Caco-2 (cell line): ENCODE measurements around the gene ZNFX1. TPM values are rescaled to one million over a fixed set of nuclear protein-coding genes. Genes with fewer than 3 reads are reported as not detected.
"Not testable (repeated sequence)": the region's sequence is repeated elsewhere in the genome, so short reads cannot be mapped to it uniquely, and the experiment has no call there.

ENCODE experiments used
- BruUV-seq: library from RNA; stranded (reverse); fragments of 400-500 nt; replicated peaks from 2 replicates; lab custom pipeline; 2021; lab: Mats Ljungman, UMichigan
- CTCF ChIA-PET: fragments of 300-600 bp; sonication (Branson Sonifier 250); formaldehyde crosslinking; loops from one replicate; lab custom pipeline; 2022; ENCODE audit warnings: antibody characterized with exemption; lab: Charles Lee
- POLR2A ChIA-PET: fragments of 300-600 bp; sonication (Branson Sonifier 250); formaldehyde crosslinking; loops from one replicate; lab custom pipeline; 2022; ENCODE audit warnings: antibody characterized with exemption; lab: Charles Lee
- DNase-seq, 2 experiments: peaks; one replicate each; pipeline versions ENCODE4 v3.0.0 to v3.0.0-alpha.2; 2020 to 2022
- H3K27me3 ChIP-seq: replicated peaks from 2 replicates; pipeline ENCODE4 v1.6.0; 2011; ENCODE audit warnings: low read length; ENCODE audit not compliant: control insufficient read depth, insufficient read depth
- H3K36me3 ChIP-seq: 2 replicates; pipeline ENCODE4 v1.5.1; 2011; ENCODE audit warnings: low read length; ENCODE audit not compliant: control insufficient read depth, insufficient read depth
- H3K4me1 ChIP-seq: fragments of 250-450 bp; sonication (Bioruptor Pico); 2 replicates; pipeline ENCODE4 v1.5.1; 2020; ENCODE audit warnings: mild to moderate bottlenecking
- H3K4me3 ChIP-seq: 2 replicates; pipeline ENCODE4 v1.5.1; 2011; ENCODE audit warnings: low read depth, mild to moderate bottlenecking, control low read depth, low read length
- H3K9me3 ChIP-seq: fragments of 250-450 bp; sonication (Bioruptor Pico); 2 replicates; pipeline ENCODE4 v1.5.1; 2020; ENCODE audit warnings: mild to moderate bottlenecking, moderate library complexity
- H3K27ac Mint-ChIP-seq: one replicate; pipeline ENCODE4 v1.8.0; 2022; ENCODE audit warnings: mixed read lengths; ENCODE audit not compliant: unreplicated experiment
- H3K27me3 Mint-ChIP-seq: one replicate; pipeline ENCODE4 v1.8.0; 2022; ENCODE audit warnings: mixed read lengths; ENCODE audit not compliant: insufficient read depth, unreplicated experiment
- H3K36me3 Mint-ChIP-seq: one replicate; pipeline ENCODE4 v1.8.0; 2022; ENCODE audit warnings: mild to moderate bottlenecking, mixed read lengths; ENCODE audit not compliant: insufficient read depth, unreplicated experiment
- H3K4me1 Mint-ChIP-seq: one replicate; pipeline ENCODE4 v1.8.0; 2022; ENCODE audit warnings: low read depth, mixed read lengths; ENCODE audit not compliant: unreplicated experiment
- H3K4me3 Mint-ChIP-seq: one replicate; pipeline ENCODE4 v1.8.0; 2022; ENCODE audit warnings: mild to moderate bottlenecking, moderate library complexity, mixed read lengths; ENCODE audit not compliant: unreplicated experiment
- H3K9me3 Mint-ChIP-seq: one replicate; pipeline ENCODE4 v1.8.0; 2022; ENCODE audit warnings: mixed read lengths; ENCODE audit not compliant: unreplicated experiment
- intact Hi-C: fragments of 100-400 bp; cut with micrococcal nuclease; formaldehyde crosslinking; loops from one replicate; pipeline ENCODE4 v1.10.0; 2022; ENCODE audit not compliant: unreplicated experiment
- total RNA-seq: library from RNA; stranded (reverse); gene quantifications from 2 replicates; pipeline ENCODE4 v1.2.3, GENCODE V29; 2022
- TF ChIP-seq, protein P1 (sequence below), 2 experiments: fragments of 200-600 bp in 1 of 2; IDR thresholded peaks; 1 replicate in 1 of 2; 2 replicates in 1 of 2; pipeline versions ENCODE4 v1.5.1 to v1.8.0; 2011 to 2022; ENCODE audit warnings: antibody characterized with exemption in 1 of 2, control low read depth in 1 of 2, inconsistent platforms in 1 of 2, low read depth in 1 of 2, low read length in 1 of 2, mild to moderate bottlenecking in 1 of 2, moderate library complexity in 1 of 2; ENCODE audit not compliant: insufficient read depth in 1 of 2, severe bottlenecking in 1 of 2, unreplicated experiment in 1 of 2

ZNFX1 gene
- total RNA-seq, 1 experiment from 2014 or later: 34.0 TPM

GRCh38 chr20:49219091-49219923, 58.5 kb downstream of the ZNFX1 start, which contains the start of gene DDX27:
DDX27 (plus strand) TSS chr20:49219416; CDS start chr20:49219449, 33 bp downstream.
- Mint-ChIP-seq H3K27ac (peak within 1 kb of the TSS; percentile 95), H3K9me3 (no peaks in the 10 kb centered on the region), H3K36me3 (peaks cover 58% of the 10 kb centered on the region), H3K27me3 (no peaks in the 10 kb centered on the region), H3K4me1 (peaks cover 16% of the 10 kb centered on the region), H3K4me3 (peak within 1 kb of the TSS; percentile 89)
- Histone ChIP-seq H3K4me3 (peak within 1 kb of the TSS; percentile 54), H3K4me1 (peaks cover 13% of the 10 kb centered on the region), H3K36me3 (peaks cover 8% of the 10 kb centered on the region), H3K27me3 (no peaks in the 10 kb centered on the region), H3K9me3 (no peaks in the 10 kb centered on the region)
- ChIA-PET CTCF (interaction anchor here (0.6 to 4.1 kb wide), 11 partner anchors 11 to 1897 kb away, joined by 3 to 85 read pairs (median 3); partner anchors contain the start of gene SLC9A8), POLR2A (interaction anchor here (0.6 to 1.5 kb wide), 22 partner anchors 9 to 1681 kb away, joined by 3 to 26 read pairs (median 4); partner anchors contain the start of genes CSE1L, STAU1 and ZNFX1)
- DNase-seq: peak; percentile 100
- TSS peak; percentile 78 for BruUV-seq
- intact Hi-C loops: loop anchor here (1.0 to 2.0 kb wide), 2 partner anchors 59 to 173 kb away; partner anchors contain the start of genes CSE1L and ZNFX1
- TF ChIP-seq, protein P1, sequence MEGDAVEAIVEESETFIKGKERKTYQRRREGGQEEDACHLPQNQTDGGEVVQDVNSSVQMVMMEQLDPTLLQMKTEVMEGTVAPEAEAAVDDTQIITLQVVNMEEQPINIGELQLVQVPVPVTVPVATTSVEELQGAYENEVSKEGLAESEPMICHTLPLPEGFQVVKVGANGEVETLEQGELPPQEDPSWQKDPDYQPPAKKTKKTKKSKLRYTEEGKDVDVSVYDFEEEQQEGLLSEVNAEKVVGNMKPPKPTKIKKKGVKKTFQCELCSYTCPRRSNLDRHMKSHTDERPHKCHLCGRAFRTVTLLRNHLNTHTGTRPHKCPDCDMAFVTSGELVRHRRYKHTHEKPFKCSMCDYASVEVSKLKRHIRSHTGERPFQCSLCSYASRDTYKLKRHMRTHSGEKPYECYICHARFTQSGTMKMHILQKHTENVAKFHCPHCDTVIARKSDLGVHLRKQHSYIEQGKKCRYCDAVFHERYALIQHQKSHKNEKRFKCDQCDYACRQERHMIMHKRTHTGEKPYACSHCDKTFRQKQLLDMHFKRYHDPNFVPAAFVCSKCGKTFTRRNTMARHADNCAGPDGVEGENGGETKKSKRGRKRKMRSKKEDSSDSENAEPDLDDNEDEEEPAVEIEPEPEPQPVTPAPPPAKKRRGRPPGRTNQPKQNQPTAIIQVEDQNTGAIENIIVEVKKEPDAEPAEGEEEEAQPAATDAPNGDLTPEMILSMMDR (IDR thresholded peaks at IDR 0.05; ENCODE audit: insufficient read depth in 1 of 2, low read depth in 1 of 2, low read length in 1 of 2, severe bottlenecking in 1 of 2, unreplicated experiment in 1 of 2): no peak

GRCh38 chr20:49218739-49219090, 59.1 kb downstream of the ZNFX1 start:
- POLR2A ChIA-PET: interaction anchor here (0.6 to 1.5 kb wide), 19 partner anchors 8 to 1681 kb away, joined by 3 to 26 read pairs (median 5); partner anchors contain the start of genes CSE1L, STAU1 and ZNFX1
- peak overlapping the region; percentile 89 for H3K4me3 Mint-ChIP-seq
- DNase-seq: peak in 1 of 2 experiments; percentile 51

DNA sequence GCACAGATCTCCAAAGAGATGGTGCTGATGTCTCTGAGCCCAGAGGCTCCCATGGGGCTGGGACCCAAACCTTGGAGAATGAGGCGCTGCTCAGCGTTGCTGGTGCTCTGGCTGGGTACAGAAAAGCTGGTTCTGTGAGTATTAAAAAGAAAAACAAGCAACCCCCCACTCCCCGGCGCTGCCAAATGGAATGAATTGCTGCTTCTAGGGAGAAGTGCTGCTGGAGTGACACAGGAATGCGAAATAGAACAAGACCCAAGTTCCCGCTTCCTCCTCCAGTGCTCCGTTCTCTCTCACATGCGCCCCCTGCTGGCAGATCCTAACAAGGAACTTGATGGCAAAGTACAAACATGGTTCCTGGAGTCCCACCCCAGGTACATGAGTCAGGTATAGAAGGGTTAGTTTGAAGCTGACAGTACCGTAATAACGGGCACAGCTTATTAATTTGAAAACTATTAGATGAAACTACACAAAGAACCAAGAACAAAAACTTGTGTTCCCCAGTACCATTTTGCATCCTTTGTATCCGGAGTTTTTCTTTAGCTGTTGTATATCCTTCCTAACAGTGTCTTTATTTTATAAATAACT, 60.8 kb downstream of the ZNFX1 start:
- H3K27ac Mint-ChIP-seq: no peak overlapping the region
- peaks cover 37% of the 10 kb centered on the region for H3K36me3 Mint-ChIP-seq
- ChIA-PET POLR2A (interaction anchor here (1.1 kb wide), 1 partner anchor 84 kb away, joined by 7 read pairs; no protein-coding TSS in a partner anchor), CTCF (interaction anchor here (0.6 to 4.1 kb wide), 19 partner anchors 9 to 84 kb away, joined by 3 to 85 read pairs (median 4); no protein-coding TSS in a partner anchor)
- peak overlapping the region; percentile 19 for H3K4me3 Mint-ChIP-seq
- peaks cover 16% of the 10 kb centered on the region for H3K4me1 Mint-ChIP-seq
- H3K4me1 ChIP-seq: peaks cover 13% of the 10 kb centered on the region
- no peaks in the 10 kb centered on the region for H3K27me3 Mint-ChIP-seq
- TF ChIP-seq, protein P1 (IDR thresholded peaks at IDR 0.05; ENCODE audit: insufficient read depth in 1 of 2, low read depth in 1 of 2, low read length in 1 of 2, severe bottlenecking in 1 of 2, unreplicated experiment in 1 of 2): peak; percentile 99
- no peaks in the 10 kb centered on the region for H3K9me3 ChIP-seq
- intact Hi-C loops: loop anchor here (1.0 kb wide), 2 partner anchors 29 to 84 kb away; partner anchors contain the start of gene STAU1
- DNase-seq: peak; percentile 98 to 99
- no TSS peak for BruUV-seq
- H3K9me3 Mint-ChIP-seq: no peaks in the 10 kb centered on the region
- H3K27me3 ChIP-seq: no peaks in the 10 kb centered on the region
- peaks cover 5% of the 10 kb centered on the region for H3K36me3 ChIP-seq
- H3K4me3 ChIP-seq: no peak overlapping the region

More at GRCh38 chr20:49218739-49219090, 59.1 kb downstream of the ZNFX1 start:
- H3K9me3 ChIP-seq, H3K9me3 Mint-ChIP-seq, H3K36me3 ChIP-seq, H3K27me3 ChIP-seq, H3K27me3 Mint-ChIP-seq: not testable (repeated sequence)
- peak overlapping the region; percentile 95 for H3K27ac Mint-ChIP-seq
- TSS peak; percentile 99 for BruUV-seq
- peaks cover 13% of the 10 kb centered on the region for H3K4me1 ChIP-seq
- intact Hi-C loops: loop anchor here (1.0 to 2.0 kb wide), 2 partner anchors 60 to 172 kb away; partner anchors contain the start of genes CSE1L and ZNFX1
- H3K36me3 Mint-ChIP-seq: peaks cover 52% of the 10 kb centered on the region
- CTCF ChIA-PET: interaction anchor here (0.6 to 4.1 kb wide), 9 partner anchors 10 to 594 kb away, joined by 3 to 85 read pairs (median 4); partner anchors contain the start of gene SLC9A8
- peaks cover 16% of the 10 kb centered on the region for H3K4me1 Mint-ChIP-seq
- peak overlapping the region; percentile 8; the same call in 1 of the 2 replicates for H3K4me3 ChIP-seq
